KMS-11 (cell line): ENCODE measurements around the gene SEC24D.

Source experiments
- H2AFZ ChIP-seq: fragments of 200-600 bp; sonication (generic); 2 replicates; pipeline ENCODE4 v1.6.1; 2016; ENCODE audit warnings: antibody characterized with exemption, mixed run types, low read depth
- H3K27ac ChIP-seq: fragments of 200-600 bp; sonication (generic); 2 replicates; pipeline ENCODE4 v1.6.1; 2016; ENCODE audit warnings: mild to moderate bottlenecking, mixed run types
- H3K27me3 ChIP-seq: fragments of 200-600 bp; sonication (generic); 2 replicates; pipeline ENCODE4 v1.6.1; 2017; ENCODE audit warnings: mild to moderate bottlenecking, low read depth, mixed run types, moderate library complexity; ENCODE audit not compliant: insufficient read depth
- H3K36me3 ChIP-seq: fragments of 200-600 bp; sonication (generic); 2 replicates; pipeline ENCODE4 v1.6.1; 2017; ENCODE audit warnings: mild to moderate bottlenecking, mixed run types; ENCODE audit not compliant: insufficient read depth
- H3K4me1 ChIP-seq: fragments of 200-600 bp; sonication (generic); 2 replicates; pipeline ENCODE4 v1.6.1; 2016; ENCODE audit warnings: mild to moderate bottlenecking, low read depth, mixed run types; ENCODE audit not compliant: poor library complexity, severe bottlenecking
- H3K4me2 ChIP-seq: fragments of 200-600 bp; sonication (generic); 2 replicates; pipeline ENCODE4 v1.7.0; 2016; ENCODE audit warnings: mild to moderate bottlenecking, mixed run types
- H3K4me3 ChIP-seq: fragments of 200-600 bp; sonication (generic); IDR thresholded peaks from 2 replicates; pipeline ENCODE4 v1.6.1; 2017; ENCODE audit warnings: low read depth, low read length, mixed read lengths; ENCODE audit not compliant: insufficient read depth
- H3K79me2 ChIP-seq: fragments of 200-600 bp; sonication (generic); 2 replicates; pipeline ENCODE4 v1.6.1; 2016; ENCODE audit warnings: low read depth, mixed run types; ENCODE audit not compliant: insufficient read depth
- H3K9ac ChIP-seq: fragments of 200-600 bp; sonication (generic); 2 replicates; pipeline ENCODE4 v1.6.1; 2016; ENCODE audit warnings: mild to moderate bottlenecking, mixed run types
- H4K20me1 ChIP-seq: fragments of 200-600 bp; sonication (generic); 2 replicates; pipeline ENCODE4 v1.6.1; 2016; ENCODE audit warnings: mild to moderate bottlenecking, mixed run types; ENCODE audit not compliant: insufficient read depth
- CTCF ChIP-seq: fragments of 200-600 bp; sonication (generic); conservative IDR thresholded peaks from 2 replicates; pipeline ENCODE4 v1.6.1; 2017; ENCODE audit warnings: low read depth, mild to moderate bottlenecking, antibody characterized with exemption, low read length, moderate library complexity, mixed read lengths

Gene SEC24D

GRCh38 chr4:118729287-118730286 is 106.3 kb downstream of the SEC24D start:
- Histone ChIP-seq H3K36me3 (peaks cover 10% of the 10 kb centered on the region; the same call in 1 of the 2 replicates), H3K79me2 (no peaks in the 10 kb centered on the region), H3K4me2 (no peak overlapping the region), H3K4me1 (peaks cover 13% of the 10 kb centered on the region), H3K4me3 (no peak overlapping the region), H3K9ac (no peak overlapping the region), H2AFZ (no peak overlapping the region), H4K20me1 (no peaks in the 10 kb centered on the region), H3K27ac (no peak overlapping the region), H3K27me3 (no peaks in the 10 kb centered on the region)
- TF ChIP-seq CTCF, result no peak

- Histone ChIP-seq H3K79me2 (no peaks in the 10 kb centered on the region), H3K9ac (no peak overlapping the region), H3K27me3 (no peaks in the 10 kb centered on the region), H3K4me1 (peaks cover 13% of the 10 kb centered on the region), H2AFZ (no peak overlapping the region), H3K27ac (no peak overlapping the region), H3K4me2 (no peak overlapping the region), H3K4me3 (no peak overlapping the region), H3K36me3 (peaks cover 10% of the 10 kb centered on the region; the same call in 1 of the 2 replicates), H4K20me1 (no peaks in the 10 kb centered on the region)
- no peak for TF ChIP-seq CTCF
Observed at GRCh38 chr4:118727360-118727759, 108.6 kb downstream of the SEC24D start.

GRCh38 chr4:118723369-118723768 is 112.6 kb downstream of the SEC24D start:
- Histone ChIP-seq H3K4me3 (no peak overlapping the region), H4K20me1 (no peaks in the 10 kb centered on the region), H3K9ac (no peak overlapping the region), H3K27me3 (no peaks in the 10 kb centered on the region), H3K36me3 (no peaks in the 10 kb centered on the region), H3K4me1 (no peaks in the 10 kb centered on the region), H2AFZ (no peak overlapping the region), H3K4me2 (no peak overlapping the region), H3K27ac (no peak overlapping the region), H3K79me2 (no peaks in the 10 kb centered on the region)
- no peak for TF ChIP-seq CTCF

GRCh38 chr4:118721752-118722151 is 114.2 kb downstream of the SEC24D start:
- H3K4me3 ChIP-seq, result no peak overlapping the region
- no peaks in the 10 kb centered on the region for H3K36me3 ChIP-seq
- H3K4me2 ChIP-seq, result no peak overlapping the region
- H3K27me3 ChIP-seq, result no peaks in the 10 kb centered on the region
- no peak overlapping the region for H3K27ac ChIP-seq
- H3K9ac ChIP-seq, result no peak overlapping the region
- H2AFZ ChIP-seq, result no peak overlapping the region
- H3K79me2 ChIP-seq, result no peaks in the 10 kb centered on the region
- no peaks in the 10 kb centered on the region for H4K20me1 ChIP-seq
- TF ChIP-seq CTCF, result no peak
- no peaks in the 10 kb centered on the region for H3K4me1 ChIP-seq
